ENCODE measurements around the gene ANKRD55.
"Not testable (repeated sequence)": the region's sequence is repeated elsewhere in the genome, so short reads cannot be mapped to it uniquely, and the experiment has no call there.

Gene ANKRD55

GRCh38 chr5:56269216-56269927, 36.2 kb upstream of the ANKRD55 start:
- no peak for DNase-seq (ENCODE audit: low read depth, low spot score)
- TF ChIP-seq, protein P1, sequence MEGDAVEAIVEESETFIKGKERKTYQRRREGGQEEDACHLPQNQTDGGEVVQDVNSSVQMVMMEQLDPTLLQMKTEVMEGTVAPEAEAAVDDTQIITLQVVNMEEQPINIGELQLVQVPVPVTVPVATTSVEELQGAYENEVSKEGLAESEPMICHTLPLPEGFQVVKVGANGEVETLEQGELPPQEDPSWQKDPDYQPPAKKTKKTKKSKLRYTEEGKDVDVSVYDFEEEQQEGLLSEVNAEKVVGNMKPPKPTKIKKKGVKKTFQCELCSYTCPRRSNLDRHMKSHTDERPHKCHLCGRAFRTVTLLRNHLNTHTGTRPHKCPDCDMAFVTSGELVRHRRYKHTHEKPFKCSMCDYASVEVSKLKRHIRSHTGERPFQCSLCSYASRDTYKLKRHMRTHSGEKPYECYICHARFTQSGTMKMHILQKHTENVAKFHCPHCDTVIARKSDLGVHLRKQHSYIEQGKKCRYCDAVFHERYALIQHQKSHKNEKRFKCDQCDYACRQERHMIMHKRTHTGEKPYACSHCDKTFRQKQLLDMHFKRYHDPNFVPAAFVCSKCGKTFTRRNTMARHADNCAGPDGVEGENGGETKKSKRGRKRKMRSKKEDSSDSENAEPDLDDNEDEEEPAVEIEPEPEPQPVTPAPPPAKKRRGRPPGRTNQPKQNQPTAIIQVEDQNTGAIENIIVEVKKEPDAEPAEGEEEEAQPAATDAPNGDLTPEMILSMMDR (IDR thresholded peaks at IDR 0.05; ENCODE audit: insufficient read depth, low read length, missing control alignments), result peak; percentile 65
- POLR2A ChIA-PET, result interaction anchor here (0.7 kb wide), 2 partner anchors 626 to 641 kb away, joined by 3 to 5 read pairs; no protein-coding TSS in a partner anchor
- H3K4me3 ChIP-seq (ENCODE audit: low read depth, low read length), result no peak overlapping the region
- CTCF ChIA-PET, result interaction anchor here (0.7 to 13.3 kb wide), 23 partner anchors 10 to 628 kb away, joined by 3 to 412 read pairs (median 4); no protein-coding TSS in a partner anchor

- POLR2A ChIA-PET; H3K4me3 ChIP-seq (ENCODE audit: low read depth, low read length); DNase-seq (ENCODE audit: low read depth, low spot score): not testable (repeated sequence)
- CTCF ChIA-PET, result interaction anchor here (0.7 to 13.3 kb wide), 16 partner anchors 9 to 629 kb away, joined by 3 to 412 read pairs (median 4); no protein-coding TSS in a partner anchor
These were observed 35.6 kb upstream of the ANKRD55 start for GRCh38 chr5:56268707-56269106.

- TF ChIP-seq, protein P1 (IDR thresholded peaks at IDR 0.05; ENCODE audit: insufficient read depth, low read length, missing control alignments), result no peak
- ChIA-PET POLR2A (no interaction called here), CTCF (interaction anchor here (0.8 to 13.3 kb wide), 6 partner anchors 8 to 571 kb away, joined by 3 to 412 read pairs (median 14); no protein-coding TSS in a partner anchor)
- DNase-seq (ENCODE audit: low read depth, low spot score), result no peak
- H3K4me3 ChIP-seq (ENCODE audit: low read depth, low read length), result no peak overlapping the region
These were observed 34.7 kb upstream of the ANKRD55 start for GRCh38 chr5:56267856-56268255.

- H3K4me3 ChIP-seq (ENCODE audit: low read depth, low read length), result no peak overlapping the region
- DNase-seq (ENCODE audit: low read depth, low spot score), result no peak
- ChIA-PET CTCF (interaction anchor here (0.6 to 13.3 kb wide), 10 partner anchors 8 to 955 kb away, joined by 3 to 412 read pairs (median 4); no protein-coding TSS in a partner anchor), POLR2A (no interaction called here)
- TF ChIP-seq, protein P1 (IDR thresholded peaks at IDR 0.05; ENCODE audit: insufficient read depth, low read length, missing control alignments), result peak; percentile 39
These were observed 31.4 kb upstream of the ANKRD55 start for GRCh38 chr5:56264417-56265025.

GRCh38 chr5:56262279-56262678, 29.1 kb upstream of the ANKRD55 start:
- H3K4me3 ChIP-seq (ENCODE audit: low read depth, low read length), result no peak overlapping the region
- ChIA-PET POLR2A (no interaction called here), CTCF (interaction anchor here (3.7 to 13.3 kb wide), 2 partner anchors 11 to 576 kb away, joined by 13 to 412 read pairs; no protein-coding TSS in a partner anchor)
- no peak for DNase-seq (ENCODE audit: low read depth, low spot score)
- TF ChIP-seq, protein P1 (IDR thresholded peaks at IDR 0.05; ENCODE audit: insufficient read depth, low read length, missing control alignments), result no peak

DNA sequence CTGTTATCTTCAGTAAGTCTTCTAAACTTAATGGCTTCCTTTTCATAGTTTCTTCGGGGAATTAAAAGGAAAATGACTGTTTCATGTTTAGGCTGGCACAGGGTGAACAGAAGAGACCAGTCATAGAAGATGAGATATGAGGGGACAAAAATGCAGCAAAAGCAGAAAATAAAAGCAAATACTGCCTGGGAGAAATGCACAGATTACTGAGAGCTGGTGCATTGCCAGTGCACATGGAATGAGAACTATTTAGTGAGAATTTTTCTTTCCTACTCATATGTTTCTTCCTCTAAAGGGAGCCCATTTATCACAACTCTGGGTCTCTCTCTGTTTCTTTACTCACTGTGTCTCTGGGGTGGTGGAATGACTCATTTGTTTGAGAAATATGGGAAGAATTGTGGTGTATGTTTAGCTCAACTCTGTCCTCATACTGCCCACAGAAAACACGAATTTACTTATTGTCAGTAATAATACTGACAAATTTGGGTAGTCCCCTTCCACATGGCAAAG, 25.9 kb upstream of the ANKRD55 start:
- POLR2A ChIA-PET, result interaction anchor here (0.8 to 1.0 kb wide), 2 partner anchors 135 to 201 kb away, joined by 3 read pairs; no protein-coding TSS in a partner anchor
- H3K4me3 ChIP-seq (ENCODE audit: low read depth, low read length), result no peak overlapping the region
- TF ChIP-seq, protein P1 (IDR thresholded peaks at IDR 0.05; ENCODE audit: insufficient read depth, low read length, missing control alignments), result no peak
- peak; percentile 95 for DNase-seq (ENCODE audit: low read depth, low spot score)
- CTCF ChIA-PET, result interaction anchor here (0.6 to 3.3 kb wide), 4 partner anchors 10 to 580 kb away, joined by 3 to 25 read pairs (median 3); no protein-coding TSS in a partner anchor

GRCh38 chr5:56257763-56258529, 24.8 kb upstream of the ANKRD55 start:
- POLR2A ChIA-PET; DNase-seq (ENCODE audit: low read depth, low spot score); H3K4me3 ChIP-seq (ENCODE audit: low read depth, low read length): not testable (repeated sequence)
- CTCF ChIA-PET, result interaction anchor here (3.3 kb wide), 1 partner anchor 12 kb away, joined by 25 read pairs; no protein-coding TSS in a partner anchor

All from AG04449 (cell line).